Nephron progenitor cell (in vitro differentiated cells): ENCODE results near the gene METAP2.
A peak's percentile ranks its signal among the peaks of the same experiment; 100 is the strongest.

Source experiments
- DNase-seq: peaks from one replicate; pipeline ENCODE4 v3.0.0; 2021
- H3K27ac Mint-ChIP-seq: 2 replicates; pipeline ENCODE4 v1.8.0; 2021; ENCODE audit warnings: mild to moderate bottlenecking, moderate library complexity, mixed read lengths
- H3K27me3 Mint-ChIP-seq: 2 replicates; pipeline ENCODE4 v1.8.0; 2021; ENCODE audit warnings: mild to moderate bottlenecking, low read depth, mixed read lengths; ENCODE audit not compliant: poor library complexity
- H3K36me3 Mint-ChIP-seq: 2 replicates; pipeline ENCODE4 v1.8.0; 2021; ENCODE audit warnings: low read depth, mixed read lengths
- H3K4me1 Mint-ChIP-seq: 2 replicates; pipeline ENCODE4 v1.8.0; 2021; ENCODE audit warnings: mixed read lengths
- H3K4me3 Mint-ChIP-seq: 2 replicates; pipeline ENCODE4 v1.8.0; 2021; ENCODE audit warnings: mild to moderate bottlenecking, moderate library complexity, mixed read lengths
- H3K9me3 Mint-ChIP-seq: 2 replicates; pipeline ENCODE4 v1.8.0; 2021; ENCODE audit warnings: mild to moderate bottlenecking, moderate library complexity, mixed read lengths
- CTCF ChIP-seq: fragments of 200-600 bp; sonication (generic); IDR thresholded peaks from 2 replicates; pipeline ENCODE4 v1.5.0; 2021; ENCODE audit warnings: antibody characterized with exemption

Gene METAP2

GRCh38 chr12:95465275-95465674 lies 8.7 kb upstream of the METAP2 start:
- no peaks in the 10 kb centered on the region for H3K36me3 Mint-ChIP-seq
- H3K9me3 Mint-ChIP-seq, result no peaks in the 10 kb centered on the region
- H3K4me3 Mint-ChIP-seq, result no peak overlapping the region

DNA sequence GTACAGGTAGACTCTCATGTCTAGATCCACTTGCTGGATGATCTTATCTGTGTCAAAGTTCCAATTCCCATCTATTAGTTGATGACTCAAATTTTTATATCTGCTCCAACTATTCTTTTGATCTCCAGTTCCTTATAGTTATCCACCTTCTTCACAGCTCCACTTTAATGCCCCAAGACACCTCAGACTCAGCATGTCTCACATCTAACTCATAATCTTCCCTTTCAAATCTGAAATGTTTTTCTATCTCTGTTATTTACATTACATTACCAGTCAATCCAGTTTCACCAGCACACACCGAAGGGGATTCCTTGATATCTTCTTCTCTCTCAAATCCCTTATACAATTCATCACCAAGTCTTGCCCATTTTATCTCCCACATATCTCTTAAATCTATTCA lies 3.7 kb upstream of the METAP2 start:
- no peaks in the 10 kb centered on the region for H3K36me3 Mint-ChIP-seq
- H3K4me1 Mint-ChIP-seq, result peaks cover 11% of the 10 kb centered on the region
- H3K4me3 Mint-ChIP-seq, result no peak overlapping the region
- peaks cover 4% of the 10 kb centered on the region for H3K27me3 Mint-ChIP-seq
- DNase-seq, result no peak
- H3K9me3 Mint-ChIP-seq, result no peaks in the 10 kb centered on the region
- H3K27ac Mint-ChIP-seq, result no peak overlapping the region
- no peak for TF ChIP-seq CTCF

More at GRCh38 chr12:95465275-95465674, 8.7 kb upstream of the METAP2 start:
- H3K27ac Mint-ChIP-seq, result no peak overlapping the region
- DNase-seq, result no peak
- H3K27me3 Mint-ChIP-seq, result peaks cover 10% of the 10 kb centered on the region
- no peak for TF ChIP-seq CTCF
- no peaks in the 10 kb centered on the region for H3K4me1 Mint-ChIP-seq

GRCh38 chr12:95473231-95473883 lies 595 bp upstream of the METAP2 start:
- peaks cover 19% of the 10 kb centered on the region for H3K4me1 Mint-ChIP-seq
- peak overlapping the region; percentile 99 for H3K27ac Mint-ChIP-seq
- peak overlapping the region; percentile 99 for H3K4me3 Mint-ChIP-seq
- H3K9me3 Mint-ChIP-seq, result no peaks in the 10 kb centered on the region
- TF ChIP-seq CTCF, result no peak
- DNase-seq, result peak; percentile 33
- peaks cover 30% of the 10 kb centered on the region for H3K36me3 Mint-ChIP-seq
- H3K27me3 Mint-ChIP-seq, result peaks cover 6% of the 10 kb centered on the region

GRCh38 chr12:95474660-95474958 lies 657 bp downstream of the METAP2 start:
- Mint-ChIP-seq H3K27me3 (peaks cover 4% of the 10 kb centered on the region), H3K9me3 (no peaks in the 10 kb centered on the region), H3K4me3 (peak overlapping the region; percentile 99), H3K36me3 (peaks cover 41% of the 10 kb centered on the region), H3K27ac (peak overlapping the region; percentile 99), H3K4me1 (peaks cover 23% of the 10 kb centered on the region)
- DNase-seq, result no peak
- no peak for TF ChIP-seq CTCF

- H3K27me3 Mint-ChIP-seq, result peaks cover 4% of the 10 kb centered on the region
- TF ChIP-seq CTCF, result no peak
- peak overlapping the region; percentile 16 for H3K27ac Mint-ChIP-seq
- no peak for DNase-seq
- H3K4me3 Mint-ChIP-seq, result no peak overlapping the region
- no peaks in the 10 kb centered on the region for H3K9me3 Mint-ChIP-seq
- peaks cover 80% of the 10 kb centered on the region for H3K36me3 Mint-ChIP-seq
- H3K4me1 Mint-ChIP-seq, result peaks cover 13% of the 10 kb centered on the region
These were observed 6.3 kb downstream of the METAP2 start for GRCh38 chr12:95480230-95480629.

- H3K27me3 Mint-ChIP-seq, result peaks cover 4% of the 10 kb centered on the region
- H3K9me3 Mint-ChIP-seq, result no peaks in the 10 kb centered on the region
- no peak for TF ChIP-seq CTCF
- H3K4me3 Mint-ChIP-seq, result no peak overlapping the region
- peaks cover 75% of the 10 kb centered on the region for H3K36me3 Mint-ChIP-seq
- no peak for DNase-seq
- H3K27ac Mint-ChIP-seq, result no peak overlapping the region
- peaks cover 5% of the 10 kb centered on the region for H3K4me1 Mint-ChIP-seq
These were observed 7.1 kb downstream of the METAP2 start for GRCh38 chr12:95481072-95481471.
